Lung (tissue), 12 donors: ENCODE measurements around the gene DGCR2. TPM values are rescaled to one million over a fixed set of nuclear protein-coding genes. Genes with fewer than 3 reads are reported as not detected.

Experiments
- ATAC-seq: fragments of 200-7000 bp; cut with Tn5 transposase; one replicate; pipeline ENCODE4 v1.9.1; 2020; ENCODE audit warnings: moderate number of reproducible peaks; ENCODE audit not compliant: insufficient read depth, low FRiP score
- DNase-seq, 3 donors: peaks; one replicate each; pipeline ENCODE4 v3.0.0-alpha.2; 2013 to 2017
- H3K27ac ChIP-seq, 2 donors: one replicate each; pipeline ENCODE4 v1.5.1; 2013; ENCODE audit warnings: mild to moderate bottlenecking in 2 of 2, moderate library complexity in 2 of 2, control low read depth in 1 of 2, inconsistent platforms in 1 of 2, low read depth in 1 of 2, low read length in 1 of 2
- H3K27me3 ChIP-seq, 3 donors: one replicate each; pipeline ENCODE4 v1.5.1; 2013; ENCODE audit warnings: low read length in 2 of 3; ENCODE audit not compliant: control insufficient read depth in 3 of 3, insufficient read depth in 3 of 3
- H3K36me3 ChIP-seq, 4 donors: one replicate each; pipeline ENCODE4 v1.5.1; 2013; ENCODE audit warnings: low read length in 4 of 4, mild to moderate bottlenecking in 1 of 4, moderate library complexity in 1 of 4; ENCODE audit not compliant: control insufficient read depth in 4 of 4, insufficient read depth in 4 of 4
- H3K4me1 ChIP-seq, 5 donors: one replicate each; pipeline ENCODE4 v1.5.1; 2013; ENCODE audit warnings: low read length in 5 of 5, mild to moderate bottlenecking in 2 of 5, moderate library complexity in 1 of 5; ENCODE audit not compliant: control insufficient read depth in 5 of 5, insufficient read depth in 5 of 5
- H3K4me3 ChIP-seq: one replicate; pipeline ENCODE4 v1.5.1; 2013; ENCODE audit warnings: mild to moderate bottlenecking, control low read depth, moderate library complexity
- H3K9ac ChIP-seq, 2 donors: one replicate each; pipeline ENCODE4 v1.5.1; 2013; ENCODE audit warnings: low read length in 2 of 2, control low read depth in 1 of 2; ENCODE audit not compliant: insufficient read depth in 1 of 2
- H3K9me3 ChIP-seq, 4 donors: one replicate each; pipeline ENCODE4 v1.5.1; 2013; ENCODE audit warnings: low read length in 3 of 4, mild to moderate bottlenecking in 1 of 4, moderate library complexity in 1 of 4; ENCODE audit not compliant: control insufficient read depth in 4 of 4, insufficient read depth in 3 of 4
- WGBS, 2 donors: extraction: QIAGEN DNeasy Blood & Tissue Kit; methylation state at CpG; one replicate each; pipeline ENCODE4 v1.1.7; 2013; 5-methylcytosine and 5-hydroxymethylcytosine counted together
- polyA plus RNA-seq, 2 donors: library from polyadenylated mRNA; stranded (reverse); fragments of 200-250 nt; gene quantifications; one replicate each; pipeline ENCODE4 v1.2.1, GENCODE V29; 2013
- total RNA-seq, 2 donors: library from RNA; depleted of rRNA in 1 of 2; stranded (reverse); fragments of >200 nt in 1 of 2; gene quantifications; one replicate each; pipeline ENCODE4 v1.2.1, GENCODE V29; 2014 to 2021
- TF ChIP-seq, protein P1 (sequence below): IDR thresholded peaks from 2 replicates; pipeline ENCODE4 v1.5.1; 2012; ENCODE audit warnings: mild to moderate bottlenecking; ENCODE audit errors: control extremely low read depth, extremely low read depth
- donor health status: control.
- donor health status: control.
- donor health status: Bipolar disorder and iron deficiency.
- donor health status: healthy.
- donor health status: DM: yes; HTN: yes; CAD: no.

Gene DGCR2
- total and polyA plus RNA-seq, 4 donors: 40.4 to 77.4 (median 50.5) TPM

DNA sequence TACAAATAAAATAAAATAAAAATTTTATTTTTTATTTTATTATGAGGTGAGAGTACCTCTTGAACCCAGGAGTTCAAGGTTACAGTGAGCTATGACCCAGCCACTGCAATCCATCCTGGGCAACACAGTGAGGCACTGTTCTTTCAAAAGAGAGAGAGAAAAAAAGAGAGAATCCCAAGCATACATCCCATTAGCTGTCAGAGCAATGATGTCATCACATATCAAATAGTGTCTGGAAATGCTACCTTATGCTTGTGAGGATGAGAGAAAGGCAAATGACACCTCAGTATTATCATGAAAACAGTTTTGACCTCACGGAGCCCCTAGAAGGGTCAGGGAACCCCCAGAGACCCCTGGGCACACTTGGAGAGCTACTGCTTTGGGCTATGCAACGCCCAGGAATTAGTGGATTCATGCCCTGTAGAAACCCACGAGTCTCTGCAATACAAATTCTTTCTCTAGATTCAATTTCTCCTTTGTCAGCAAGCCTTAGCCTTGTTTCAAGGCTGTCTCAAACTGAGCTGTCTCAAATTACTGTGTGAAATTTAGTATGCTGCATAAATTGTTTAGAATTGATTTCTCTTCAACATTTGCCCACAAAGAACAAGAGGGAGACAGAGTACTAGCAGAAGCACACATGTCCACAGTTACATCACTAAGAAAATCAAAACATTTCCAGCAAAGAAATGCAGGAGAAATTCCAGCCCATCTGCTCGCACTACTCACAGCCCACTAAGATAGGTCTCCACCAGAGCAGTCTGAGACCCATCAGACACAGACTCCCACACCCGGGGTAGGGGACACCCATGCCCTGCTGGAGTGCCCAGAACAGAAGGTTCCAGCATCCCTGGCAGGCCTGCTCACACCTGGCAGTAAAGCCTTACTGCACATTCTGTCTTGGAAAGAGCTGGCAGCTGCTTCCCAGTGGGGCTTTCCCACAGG is 18.1 kb downstream of the DGCR2 start:
- WGBS, 2 donors: 68 to 84% methylated on average over 5 of the region's 5 CpGs
- no peak for ATAC-seq

GRCh38 chr22:19098157-19098556 is 24.1 kb downstream of the DGCR2 start:
- Histone ChIP-seq H3K27me3 (no peaks in the 10 kb centered on the region), H3K4me3 (no peak overlapping the region), H3K36me3 (peaks cover 0 to 3% (median 0%) of the 10 kb centered on the region in 4 donors), H3K9me3 (no peaks in the 10 kb centered on the region), H3K9ac (no peak overlapping the region), H3K4me1 (peaks cover 0 to 14% (median 4%) of the 10 kb centered on the region in 5 donors), H3K27ac (no peak overlapping the region)
- ATAC-seq (no peak), DNase-seq (peak; percentile 58 to 72 (median 70))
- TF ChIP-seq, protein P1, sequence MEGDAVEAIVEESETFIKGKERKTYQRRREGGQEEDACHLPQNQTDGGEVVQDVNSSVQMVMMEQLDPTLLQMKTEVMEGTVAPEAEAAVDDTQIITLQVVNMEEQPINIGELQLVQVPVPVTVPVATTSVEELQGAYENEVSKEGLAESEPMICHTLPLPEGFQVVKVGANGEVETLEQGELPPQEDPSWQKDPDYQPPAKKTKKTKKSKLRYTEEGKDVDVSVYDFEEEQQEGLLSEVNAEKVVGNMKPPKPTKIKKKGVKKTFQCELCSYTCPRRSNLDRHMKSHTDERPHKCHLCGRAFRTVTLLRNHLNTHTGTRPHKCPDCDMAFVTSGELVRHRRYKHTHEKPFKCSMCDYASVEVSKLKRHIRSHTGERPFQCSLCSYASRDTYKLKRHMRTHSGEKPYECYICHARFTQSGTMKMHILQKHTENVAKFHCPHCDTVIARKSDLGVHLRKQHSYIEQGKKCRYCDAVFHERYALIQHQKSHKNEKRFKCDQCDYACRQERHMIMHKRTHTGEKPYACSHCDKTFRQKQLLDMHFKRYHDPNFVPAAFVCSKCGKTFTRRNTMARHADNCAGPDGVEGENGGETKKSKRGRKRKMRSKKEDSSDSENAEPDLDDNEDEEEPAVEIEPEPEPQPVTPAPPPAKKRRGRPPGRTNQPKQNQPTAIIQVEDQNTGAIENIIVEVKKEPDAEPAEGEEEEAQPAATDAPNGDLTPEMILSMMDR: no peak
- 67 to 86% methylated on average over 4 of the region's 4 CpGs for WGBS, 2 donors

More for the DNA sequence above, 18.1 kb downstream of the DGCR2 start:
- DNase-seq: peak in 2 of 3 donors; percentile 38 to 48
- TF ChIP-seq, protein P1: no peak
- Histone ChIP-seq H3K9me3 (no peaks in the 10 kb centered on the region), H3K4me1 (peaks cover 10 to 42% (median 13%) of the 10 kb centered on the region in 5 donors), H3K36me3 (no peaks in the 10 kb centered on the region), H3K27me3 (no peaks in the 10 kb centered on the region), H3K9ac (no peak overlapping the region), H3K27ac (peak overlapping the region in 1 of 2 donors; percentile 15), H3K4me3 (no peak overlapping the region)

- ATAC-seq: no peak
- H3K4me3 ChIP-seq: no peak overlapping the region
Measured at GRCh38 chr22:19097518-19097917, 24.7 kb downstream of the DGCR2 start.

More at GRCh38 chr22:19097518-19097917, 24.7 kb downstream of the DGCR2 start:
- Histone ChIP-seq H3K27ac (peak overlapping the region in 1 of 2 donors; percentile 63), H3K27me3 (no peaks in the 10 kb centered on the region), H3K36me3 (peaks cover 0 to 3% (median 0%) of the 10 kb centered on the region in 4 donors), H3K9me3 (no peaks in the 10 kb centered on the region), H3K4me1 (peaks cover 0 to 14% (median 4%) of the 10 kb centered on the region in 5 donors), H3K9ac (no peak overlapping the region)
- no peak for DNase-seq
- WGBS, 2 donors: 59 to 64% methylated on average over 3 of the region's 3 CpGs
- TF ChIP-seq, protein P1: no peak
